ENCODE data around the gene ZNF560. TPM values are rescaled to one million over a fixed set of nuclear protein-coding genes. Genes with fewer than 3 reads are reported as not detected.
"Not testable (repeated sequence)": the region's sequence is repeated elsewhere in the genome, so short reads cannot be mapped to it uniquely, and the experiment has no call there.

Gene ZNF560
- total RNA-seq = 0.15 and 0.35 TPM in 2 replicates

GRCh38 chr19:9498183-9498902, at the start of gene ZNF560:
Gene ZNF560 (minus strand): TSS chr19:9498616. CDS start chr19:9475313, 23,303 bp downstream.
- no peak for DNase-seq (ENCODE audit: low read depth)

GRCh38 chr19:9547870-9548269, 49.5 kb upstream of the ZNF560 start:
- DNase-seq (ENCODE audit: low read depth) = no peak

GRCh38 chr19:9541281-9541680, 42.9 kb upstream of the ZNF560 start:
- DNase-seq (ENCODE audit: low read depth) = not testable (repeated sequence)

- not testable (repeated sequence) for DNase-seq (ENCODE audit: low read depth)
Measured at GRCh38 chr19:9539921-9540320, 41.5 kb upstream of the ZNF560 start.

GRCh38 chr19:9539201-9539600, 40.8 kb upstream of the ZNF560 start:
- not testable (repeated sequence) for DNase-seq (ENCODE audit: low read depth)

- DNase-seq (ENCODE audit: low read depth) = peak; percentile 65
Measured at GRCh38 chr19:9538183-9539058, 40.0 kb upstream of the ZNF560 start, which contains the start of gene ZNF426. Gene ZNF426 (minus strand): TSS chr19:9538645. CDS start chr19:9536232, 2,413 bp downstream.

GRCh38 chr19:9535934-9536333, 37.5 kb upstream of the ZNF560 start:
- no peak for DNase-seq (ENCODE audit: low read depth)

- DNase-seq (ENCODE audit: low read depth) = no peak
Measured at GRCh38 chr19:9531933-9532332, 33.5 kb upstream of the ZNF560 start.

GRCh38 chr19:9528757-9529336, 30.4 kb upstream of the ZNF560 start:
- DNase-seq (ENCODE audit: low read depth) = no peak

- no peak for DNase-seq (ENCODE audit: low read depth)
Measured at GRCh38 chr19:9523885-9524474, 25.6 kb upstream of the ZNF560 start.

GRCh38 chr19:9507285-9507684, 8.9 kb upstream of the ZNF560 start:
- no peak for DNase-seq (ENCODE audit: low read depth)

GRCh38 chr19:9500796-9501195, 2.4 kb upstream of the ZNF560 start:
- no peak for DNase-seq (ENCODE audit: low read depth)

GRCh38 chr19:9494096-9494495, 4.3 kb downstream of the ZNF560 start:
- no peak for DNase-seq (ENCODE audit: low read depth)

GRCh38 chr19:9487016-9487415, 11.4 kb downstream of the ZNF560 start:
- DNase-seq (ENCODE audit: low read depth) = no peak

GRCh38 chr19:9485140-9485539, 13.3 kb downstream of the ZNF560 start:
- DNase-seq (ENCODE audit: low read depth) = no peak

GRCh38 chr19:9474975-9475374, 23.4 kb downstream of the ZNF560 start:
- DNase-seq (ENCODE audit: low read depth) = no peak

GRCh38 chr19:9467161-9467560, 31.3 kb downstream of the ZNF560 start:
- no peak for DNase-seq (ENCODE audit: low read depth)

- DNase-seq (ENCODE audit: low read depth) = no peak
Measured at GRCh38 chr19:9461938-9462337, 36.5 kb downstream of the ZNF560 start.

- DNase-seq (ENCODE audit: low read depth) = no peak
Measured at GRCh38 chr19:9456018-9456689, 42.3 kb downstream of the ZNF560 start.

- no peak for DNase-seq (ENCODE audit: low read depth)
Measured at GRCh38 chr19:9453953-9454352, 44.5 kb downstream of the ZNF560 start.

- no peak for DNase-seq (ENCODE audit: low read depth)
Measured at GRCh38 chr19:9445037-9445436, 53.4 kb downstream of the ZNF560 start.

Measured in renal cortical epithelial cell (primary cell).